GM21515 (cell line): ENCODE results near the gene ANGPT4.

Experiments used
- ATAC-seq: cut with Tn5 transposase; IDR thresholded peaks from one replicate; pipeline ENCODE4 v1.9.1; 2021; ENCODE audit not compliant: unreplicated experiment

ANGPT4 gene

DNA sequence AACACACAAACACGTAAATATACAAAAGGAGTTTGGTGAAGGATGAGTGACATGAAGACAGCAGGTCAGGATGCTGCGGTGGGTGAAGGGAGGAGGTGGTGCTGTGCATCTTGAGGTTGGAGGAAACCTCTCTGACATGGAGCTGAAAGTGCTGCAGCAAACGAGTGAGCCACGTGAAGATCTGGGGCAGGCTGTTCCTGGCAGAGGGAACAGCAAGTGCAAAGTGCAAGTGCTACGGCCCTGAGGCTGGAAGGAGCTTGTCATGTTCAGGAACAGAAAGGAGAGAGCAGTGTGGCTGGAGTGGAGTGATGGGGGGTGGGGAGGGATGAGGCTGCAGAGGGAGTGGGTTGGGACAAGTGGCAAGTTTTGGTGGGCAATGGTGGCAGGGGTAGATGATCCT lies 24.8 kb upstream of the ANGPT4 start:
- no peak for ATAC-seq

DNA sequence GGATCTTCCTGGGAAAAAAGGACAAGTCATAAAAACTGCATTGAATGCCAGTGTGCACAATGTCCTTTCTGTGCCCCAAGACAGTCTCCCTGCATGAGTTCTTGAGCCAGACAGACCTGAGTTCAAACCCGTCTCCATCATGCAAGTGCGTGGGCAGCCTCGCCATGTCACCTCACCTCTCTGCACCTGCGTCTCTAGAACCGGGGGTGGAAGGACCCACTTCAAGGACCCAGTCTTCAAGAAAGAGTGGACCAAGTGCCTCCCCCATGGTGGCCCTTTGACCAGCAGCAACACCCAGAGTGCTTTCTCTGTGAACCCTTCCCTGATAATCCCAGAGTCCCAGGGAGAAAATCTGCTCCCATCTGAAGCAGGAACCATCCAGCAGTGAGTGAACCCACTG lies 23.5 kb upstream of the ANGPT4 start:
- ATAC-seq, result no peak

DNA sequence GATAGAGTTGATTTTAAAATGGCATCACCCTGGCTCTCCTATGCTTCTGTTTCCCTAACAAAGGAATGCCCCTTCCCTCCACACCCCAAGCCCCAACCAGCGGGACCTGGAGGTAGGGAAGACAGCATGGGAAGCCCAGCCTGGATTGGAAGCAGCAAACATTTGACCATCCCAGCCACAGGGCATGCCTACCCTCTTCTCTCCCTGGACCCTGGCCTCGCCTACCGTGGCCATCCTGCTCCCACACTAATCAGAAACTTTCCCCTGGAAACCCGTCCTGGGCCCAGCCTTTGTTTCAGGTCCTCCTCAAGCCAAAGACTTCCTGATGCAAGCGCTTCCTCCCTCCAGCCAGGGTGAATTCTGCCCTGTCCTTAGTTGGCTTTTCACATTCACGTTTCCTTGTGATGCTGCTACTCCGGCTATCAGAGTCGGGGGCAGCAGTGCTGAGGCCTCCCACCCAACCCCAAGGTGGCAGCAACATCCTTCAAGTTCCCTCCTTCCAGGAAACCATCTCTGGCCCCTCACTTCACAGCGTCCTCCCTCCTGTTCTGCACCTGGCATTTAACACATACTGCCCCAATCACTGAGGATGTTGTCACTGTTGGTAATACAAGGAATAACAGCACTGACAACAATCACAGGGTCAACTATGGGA lies 18.2 kb upstream of the ANGPT4 start:
- no peak for ATAC-seq

DNA sequence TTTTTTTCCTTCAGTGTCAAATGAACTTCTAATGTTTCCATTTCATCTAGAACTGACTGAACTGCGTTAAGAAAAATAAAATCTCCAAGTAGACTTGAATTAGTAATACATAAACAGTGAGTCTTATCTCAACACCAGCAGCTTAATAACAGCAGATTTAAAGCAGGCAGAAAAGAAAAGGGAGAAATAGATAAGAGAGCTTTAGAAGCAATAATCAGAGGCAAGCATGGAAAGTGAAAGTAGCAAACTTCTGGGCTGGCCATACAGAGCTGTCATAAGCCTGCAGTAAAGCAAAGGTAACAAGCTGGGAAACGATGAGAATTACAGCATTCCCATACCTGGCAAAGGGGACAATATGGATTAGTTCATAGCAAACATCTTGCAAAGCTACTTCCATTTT lies 16.9 kb upstream of the ANGPT4 start:
- no peak for ATAC-seq

DNA sequence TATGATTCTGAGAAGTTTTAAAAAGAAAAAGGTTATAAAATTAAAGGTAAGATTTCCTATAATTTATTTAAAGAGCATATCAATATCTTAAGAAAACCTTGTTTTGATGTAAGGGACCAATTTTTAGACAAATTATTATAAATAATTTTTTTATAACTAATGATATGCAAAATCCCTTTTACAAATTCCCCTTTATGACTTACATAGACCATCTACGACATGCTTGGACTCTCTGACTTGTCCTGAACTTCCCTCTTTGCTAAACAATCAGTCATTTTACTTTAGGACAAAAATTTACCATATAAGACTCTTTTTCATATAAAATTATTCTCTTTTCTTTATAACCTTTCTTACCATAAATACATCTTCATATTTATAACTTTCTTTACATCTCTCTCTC lies 15.3 kb upstream of the ANGPT4 start:
- no peak for ATAC-seq

DNA sequence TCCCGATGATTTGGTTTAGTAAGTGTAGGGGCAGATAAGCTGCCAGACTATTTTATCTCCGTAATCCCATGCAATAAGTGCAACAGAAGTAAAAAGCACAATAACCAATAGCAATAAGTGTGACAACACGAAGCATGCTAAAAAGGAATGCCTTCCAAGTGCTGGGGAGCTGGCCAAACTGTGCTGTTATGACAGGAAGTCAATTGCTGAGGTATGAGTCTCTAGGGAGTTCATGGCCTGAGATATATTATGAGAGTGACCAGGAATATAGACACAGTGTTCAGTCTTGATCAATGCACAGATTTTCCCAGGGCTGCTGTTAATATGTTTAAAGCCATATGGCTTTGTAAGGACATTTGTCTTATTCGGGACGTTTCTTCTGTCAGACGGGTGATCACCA lies 10.5 kb upstream of the ANGPT4 start:
- no peak for ATAC-seq

DNA sequence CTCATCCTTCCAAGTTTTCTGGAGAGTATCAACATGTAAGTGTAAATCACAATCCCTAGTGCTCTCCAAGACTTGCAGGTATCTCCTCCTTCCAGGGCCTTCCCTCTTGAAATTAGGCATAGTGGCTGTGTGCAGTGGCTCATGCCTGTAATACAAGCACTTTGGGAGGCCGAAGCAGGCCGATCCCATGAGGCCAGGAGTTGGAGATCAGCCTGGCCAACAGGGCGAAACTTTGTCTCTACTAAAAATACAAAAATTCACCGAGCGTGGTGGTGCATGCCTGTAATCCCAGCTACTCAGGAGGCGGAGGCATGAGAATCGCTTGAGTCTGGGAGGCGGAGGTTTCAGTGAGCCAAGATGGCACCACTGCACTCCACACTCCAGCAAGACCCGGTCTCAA lies 9.4 kb upstream of the ANGPT4 start:
- ATAC-seq, result no peak

DNA sequence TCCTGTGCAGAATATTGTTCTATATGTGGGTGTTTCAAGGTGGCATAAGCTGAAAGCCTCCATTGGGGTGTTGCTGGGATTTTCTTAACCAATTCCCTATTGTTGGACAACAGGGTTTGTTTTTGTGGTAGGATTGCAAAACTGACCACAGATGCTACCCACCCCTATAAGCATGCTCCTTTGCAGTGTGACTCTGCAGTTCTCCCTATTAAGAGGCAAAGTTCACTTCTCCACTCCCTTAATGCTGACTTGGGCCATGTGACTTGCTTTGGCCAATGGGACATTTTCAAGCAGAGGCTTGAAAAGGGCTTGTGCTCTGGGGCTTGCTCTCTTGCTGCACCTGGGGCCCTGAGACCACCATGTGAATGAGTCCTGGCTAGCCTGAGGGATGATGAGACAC lies 8.5 kb upstream of the ANGPT4 start:
- no peak for ATAC-seq

DNA sequence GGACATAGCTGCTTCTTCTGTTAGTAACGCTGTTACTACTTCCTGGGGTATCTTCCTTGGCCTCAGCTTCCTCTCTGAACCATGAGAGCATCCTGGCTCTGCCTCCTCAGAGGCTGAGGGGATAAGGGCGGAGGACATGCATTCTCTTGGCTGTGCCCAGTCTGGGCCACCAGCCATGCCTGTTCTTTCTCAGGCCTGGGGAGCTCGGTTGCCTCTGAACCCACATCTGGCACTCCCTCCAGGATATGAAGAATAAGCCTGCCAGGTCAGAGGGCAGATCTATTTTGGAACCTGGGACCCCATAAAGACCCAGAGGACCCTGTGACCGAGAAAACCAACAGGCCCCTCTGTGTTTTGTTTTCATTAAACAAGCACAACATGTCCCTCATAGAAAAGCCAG lies 6.6 kb upstream of the ANGPT4 start:
- no peak for ATAC-seq

DNA sequence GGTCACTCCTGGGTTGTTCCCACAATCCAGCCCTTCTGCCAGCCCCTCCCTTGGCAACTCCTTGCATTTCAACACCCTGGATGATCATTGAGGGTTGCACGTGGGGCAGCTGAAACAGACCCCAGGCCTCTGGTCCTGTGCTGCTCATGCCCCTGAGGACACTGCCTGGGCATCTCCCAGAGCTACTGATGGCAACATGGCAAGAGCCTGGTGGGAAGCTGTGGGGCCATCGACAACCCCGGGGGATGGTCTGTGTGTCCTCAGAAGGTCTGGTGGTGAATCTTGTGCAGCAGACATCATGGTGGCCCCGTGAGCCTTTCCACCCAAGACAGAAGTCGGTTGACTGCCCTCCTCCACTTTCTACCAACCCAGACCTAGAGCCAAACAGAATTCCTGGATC lies 4.9 kb upstream of the ANGPT4 start:
- ATAC-seq, result no peak

DNA sequence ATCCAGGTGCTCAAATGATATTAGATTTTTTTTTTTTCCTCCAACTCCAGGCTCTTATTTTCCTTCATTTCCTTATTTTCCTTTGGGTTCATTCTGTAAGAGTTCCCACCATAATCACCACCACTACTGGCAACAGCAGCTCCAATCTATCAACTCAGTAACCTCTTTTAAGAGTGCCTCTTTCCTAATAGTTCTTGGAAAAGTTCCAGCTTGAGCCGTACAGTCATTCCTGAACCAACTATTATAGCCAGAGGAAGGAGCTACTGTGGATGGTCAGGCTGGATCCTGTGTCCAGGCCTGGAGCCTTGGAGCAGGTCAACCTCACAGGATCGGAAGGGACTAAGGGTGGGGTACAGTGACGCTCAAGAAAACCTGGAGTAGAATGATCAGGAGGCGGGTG lies 4.2 kb upstream of the ANGPT4 start:
- no peak for ATAC-seq

DNA sequence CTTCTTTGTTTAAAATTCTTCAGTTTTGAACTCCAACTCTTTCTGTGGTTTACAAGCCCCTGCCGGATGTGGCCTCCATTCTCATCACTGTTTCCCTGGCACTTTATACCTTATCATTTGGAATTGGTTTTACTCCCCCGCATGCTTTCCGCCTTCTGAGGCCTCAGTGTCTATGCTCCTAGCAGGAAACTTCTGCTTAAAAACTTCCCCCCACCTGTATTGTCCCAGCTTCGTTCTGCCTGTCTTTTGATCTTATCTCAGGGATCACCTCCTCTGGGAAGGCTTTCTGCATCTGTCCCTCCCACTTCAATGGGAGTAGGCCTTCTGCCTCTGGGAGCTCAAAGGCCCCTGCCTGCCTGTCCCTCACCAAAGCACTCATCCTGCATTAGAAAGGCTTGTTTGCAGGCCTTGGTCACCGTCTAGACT lies 3.4 kb upstream of the ANGPT4 start:
- ATAC-seq, result no peak

DNA sequence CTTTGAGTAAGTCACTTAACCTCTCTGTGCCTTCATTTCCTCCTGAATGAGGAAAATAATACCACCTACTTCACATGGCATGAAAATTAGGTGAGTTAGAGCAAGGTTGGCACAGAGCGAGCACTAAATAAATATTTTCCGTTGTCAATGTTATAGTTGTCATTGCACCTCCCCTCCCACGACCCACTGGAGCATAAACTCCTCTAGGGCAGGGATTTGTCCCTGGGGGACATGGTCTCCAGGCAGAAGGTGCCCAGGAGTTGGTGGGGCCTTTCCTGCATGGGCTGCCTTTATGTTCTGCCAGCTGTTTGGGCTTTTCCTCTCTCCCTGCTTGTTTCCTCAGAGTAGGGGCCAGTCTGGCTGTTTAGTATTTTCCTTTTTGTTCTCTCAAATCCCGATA lies 1.3 kb upstream of the ANGPT4 start:
- ATAC-seq, result no peak

DNA sequence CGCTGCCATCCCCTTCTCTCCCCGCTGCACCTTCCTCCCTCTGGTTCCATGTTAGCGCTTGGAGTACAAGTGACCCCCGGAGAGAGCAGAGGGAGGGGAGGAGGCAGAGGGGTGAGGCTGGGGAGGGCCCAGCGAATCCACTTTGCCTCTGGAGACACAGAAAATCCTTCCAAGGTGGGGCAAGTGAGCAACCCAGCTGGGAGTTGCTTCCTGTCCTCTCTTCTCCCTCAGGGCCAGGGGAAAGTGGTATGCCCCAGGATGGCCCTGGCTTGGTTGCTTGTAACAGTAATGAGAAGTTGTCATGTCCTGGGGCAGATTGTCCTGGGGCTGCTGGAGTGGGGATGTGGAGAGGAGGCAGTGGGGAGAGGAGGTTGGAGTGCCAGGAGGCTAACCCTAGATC lies 691 bp upstream of the ANGPT4 start:
- ATAC-seq, result no peak

DNA sequence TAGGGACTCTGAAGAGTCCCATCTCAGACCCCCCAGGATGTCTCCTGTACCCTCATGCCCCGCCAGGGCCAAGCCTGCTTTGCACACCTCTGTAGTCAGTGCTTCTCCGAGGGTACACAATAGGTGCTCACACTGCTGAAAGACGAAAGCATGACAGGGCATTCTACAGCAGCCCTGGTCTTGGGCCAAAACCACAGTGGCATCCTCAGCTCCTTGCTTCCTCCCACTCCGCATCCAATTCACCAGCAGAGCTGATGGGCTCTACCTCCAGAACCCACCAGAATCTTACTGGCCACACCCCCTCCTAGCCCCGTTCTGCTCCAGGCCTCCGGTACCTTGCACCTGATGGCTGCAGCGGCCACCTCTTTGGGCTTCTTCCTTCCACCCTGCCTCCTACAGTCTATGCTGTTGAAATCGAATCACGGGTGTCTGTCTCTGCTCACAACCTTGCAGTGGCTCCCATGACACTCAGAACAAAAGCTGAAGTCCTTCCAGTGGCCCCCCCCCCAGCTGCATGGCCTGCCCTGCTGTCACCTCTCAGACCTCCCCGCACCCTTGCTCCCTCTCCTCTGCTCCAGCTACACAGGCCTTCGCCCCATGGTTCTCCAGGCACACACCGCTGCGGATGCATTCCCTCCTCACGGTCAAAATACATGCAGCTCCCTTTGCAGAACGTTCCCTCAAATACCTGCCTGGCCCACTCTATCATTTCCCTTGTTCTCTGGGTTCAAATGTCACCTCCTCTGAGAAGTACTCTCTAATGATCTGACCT lies 1.2 kb downstream of the ANGPT4 start:
- no peak for ATAC-seq

DNA sequence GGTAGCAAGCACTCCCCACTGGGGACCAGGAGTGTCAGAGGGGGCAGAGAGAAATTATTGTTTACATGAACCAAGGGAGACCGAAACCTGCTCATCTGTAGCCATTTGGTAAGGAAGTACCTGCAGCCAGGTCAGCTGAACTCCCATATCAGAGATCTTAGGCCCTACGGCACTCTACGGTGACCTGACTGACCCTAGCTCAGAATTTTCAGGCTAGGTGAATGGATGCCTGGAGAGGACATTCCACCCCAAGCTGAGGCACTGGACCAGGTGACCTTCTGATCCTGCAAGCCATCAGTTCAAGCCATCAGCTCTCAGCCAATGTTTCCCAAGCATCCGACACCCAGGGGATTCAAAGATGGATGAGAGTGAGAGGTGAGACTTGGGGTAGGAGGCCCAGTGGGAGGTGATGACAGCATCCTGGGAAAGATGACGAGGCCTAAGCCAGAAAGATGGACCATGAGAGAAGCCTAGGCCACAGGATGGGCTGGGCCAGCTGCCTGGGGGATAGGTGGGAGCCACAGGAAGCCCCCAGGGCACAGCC lies 2.8 kb downstream of the ANGPT4 start:
- ATAC-seq, result no peak

DNA sequence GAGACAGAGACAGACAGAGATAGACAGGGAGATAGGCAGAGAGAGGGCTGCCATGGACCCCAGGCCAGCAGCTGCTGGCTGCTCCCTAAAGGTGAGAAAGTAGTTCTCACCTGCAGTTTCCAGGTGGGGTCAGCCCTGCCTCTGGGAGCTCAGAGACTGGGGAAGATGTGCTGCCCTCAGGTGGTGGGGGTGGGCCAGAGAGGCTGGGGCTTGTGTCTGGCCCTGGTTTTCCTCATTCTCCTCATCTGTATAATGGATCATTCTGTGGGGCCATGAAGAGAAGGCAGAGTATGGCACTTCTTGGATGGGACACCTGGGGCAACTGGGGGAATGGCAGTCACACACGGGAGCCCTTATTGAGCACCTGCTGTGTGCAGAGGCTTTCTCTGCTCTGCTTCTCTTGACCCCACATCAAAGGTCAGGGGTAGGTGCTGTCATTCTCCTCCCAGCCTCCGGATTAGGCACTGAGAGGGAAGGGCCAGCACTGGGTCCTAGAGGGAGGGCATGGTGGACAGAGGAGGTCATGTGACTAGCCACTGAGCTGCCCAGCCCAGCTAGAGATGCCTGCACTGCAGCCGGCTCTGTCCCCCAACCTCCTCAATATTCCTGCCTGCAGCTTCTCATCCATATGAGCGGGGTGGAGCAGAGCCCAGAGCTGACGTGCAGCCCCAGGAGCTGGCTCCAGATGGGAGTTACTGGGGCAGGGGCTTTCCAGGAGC lies 4.1 kb downstream of the ANGPT4 start:
- no peak for ATAC-seq

DNA sequence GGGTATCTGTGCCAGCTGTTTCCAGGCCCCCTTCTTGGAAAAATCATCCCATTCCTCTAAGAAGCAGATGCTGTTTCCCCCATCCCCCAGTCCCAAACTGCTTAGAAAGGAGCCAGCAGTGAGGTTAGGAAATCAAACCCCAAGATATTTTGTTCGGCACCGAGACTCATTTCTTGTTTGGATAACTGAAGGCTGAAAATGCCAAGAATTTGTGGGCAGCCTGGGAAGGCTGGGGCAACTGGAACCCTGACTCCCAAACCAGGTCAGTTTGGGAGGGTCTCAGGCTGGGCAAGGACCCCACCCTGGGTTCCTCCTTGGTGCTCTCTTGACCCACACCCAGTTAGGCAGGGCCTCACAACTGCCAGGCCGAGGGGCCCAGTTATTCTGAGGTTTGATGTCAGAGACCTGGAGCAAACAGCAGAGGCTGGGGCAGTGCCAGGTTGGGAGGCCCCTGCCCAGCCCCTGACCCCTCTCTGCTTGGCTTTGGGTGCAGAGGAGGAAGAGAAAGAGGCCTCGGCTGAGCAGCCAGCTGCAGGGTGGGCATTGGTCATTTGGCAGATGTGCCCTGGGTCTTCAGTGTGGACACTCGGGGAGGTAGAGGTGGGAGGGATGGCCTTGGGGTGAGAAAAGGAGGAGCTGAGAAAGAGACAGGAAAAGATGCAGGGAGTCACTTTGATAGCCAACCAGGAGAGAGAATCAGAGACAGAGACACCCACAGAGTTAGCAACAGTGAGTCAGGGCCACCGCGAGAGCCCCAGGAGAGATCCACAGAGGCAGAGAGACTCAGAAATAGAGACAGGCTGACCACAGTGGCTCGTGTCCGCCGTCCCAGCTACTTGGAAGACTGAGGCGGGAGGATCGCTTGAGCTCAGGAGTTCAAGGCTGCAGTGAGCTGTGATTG lies 5.0 kb downstream of the ANGPT4 start:
- ATAC-seq, result no peak

DNA sequence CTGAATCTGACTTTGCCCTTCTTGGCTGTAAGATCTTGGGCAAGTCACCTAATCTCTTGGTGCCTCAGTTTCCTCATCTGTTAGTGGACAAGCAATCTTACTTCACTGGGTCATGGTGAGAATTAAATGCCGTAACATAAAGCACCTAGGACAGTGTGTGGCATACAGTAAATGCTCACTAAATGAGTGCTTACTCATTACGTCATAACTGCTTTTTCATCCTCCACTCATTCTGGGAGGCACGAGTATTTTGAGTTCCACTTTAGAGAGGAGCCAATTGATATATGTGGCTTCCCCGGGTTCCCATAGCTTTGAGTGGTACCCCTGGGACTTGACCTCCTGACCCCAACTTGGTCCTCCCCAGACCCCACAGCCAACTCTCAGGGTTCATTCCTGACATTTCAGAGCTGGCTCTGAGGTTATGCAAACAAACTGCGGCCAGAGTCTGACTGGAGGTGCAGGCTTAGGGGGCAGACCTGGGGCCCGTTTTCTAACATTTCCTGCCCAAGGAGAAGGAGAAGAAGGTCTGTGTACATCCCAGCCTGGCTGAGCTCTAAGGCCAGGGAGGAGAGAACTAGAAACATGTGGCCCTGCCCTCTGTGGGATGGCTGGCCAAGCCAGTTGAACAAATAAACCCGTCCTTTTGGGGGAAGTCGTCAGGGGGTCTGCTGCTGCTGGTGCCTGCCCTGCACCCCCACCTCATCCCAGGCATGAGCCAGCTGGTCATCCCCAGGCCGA lies 5.8 kb downstream of the ANGPT4 start:
- no peak for ATAC-seq

DNA sequence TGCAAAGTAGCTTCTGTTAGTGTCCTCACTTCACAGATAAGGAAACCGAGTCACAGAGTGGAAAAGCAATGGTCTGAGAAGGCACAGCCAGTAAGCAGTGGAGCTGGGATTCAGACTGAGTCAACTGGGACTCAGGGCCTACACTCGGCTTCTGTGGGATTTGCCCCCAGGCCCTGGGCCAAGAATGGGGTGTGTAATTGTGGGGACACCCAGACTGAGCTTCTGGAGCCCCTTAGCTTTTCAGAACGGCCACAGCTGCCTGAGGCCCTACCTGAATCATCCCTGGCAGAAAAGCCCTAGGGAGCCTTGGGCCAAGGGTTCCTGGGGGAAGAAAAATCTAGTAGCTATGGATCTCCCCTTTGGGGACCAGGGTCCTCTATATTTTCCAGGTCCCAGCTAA lies 6.5 kb downstream of the ANGPT4 start:
- ATAC-seq, result no peak
